GM18951 (cell line): ENCODE measurements around the gene SERPINE1.

Experiments used
- POLR2A ChIP-seq: IDR thresholded peaks from 4 replicates; pipeline ENCODE4 v1.6.1; 2011; ENCODE audit warnings: mild to moderate bottlenecking; ENCODE audit not compliant: insufficient read length, insufficient read depth; ENCODE audit errors: extremely low read depth
- in situ Hi-C: fragments of 300-500 bp; cut with MboI; formaldehyde crosslinking; loops from one replicate; pipeline ENCODE4 v1.12.0; 2022; ENCODE audit warnings: low sequenced_read_pairs, mixed read lengths, inconsistent platforms; ENCODE audit not compliant: unreplicated experiment

The SERPINE1 gene

DNA sequence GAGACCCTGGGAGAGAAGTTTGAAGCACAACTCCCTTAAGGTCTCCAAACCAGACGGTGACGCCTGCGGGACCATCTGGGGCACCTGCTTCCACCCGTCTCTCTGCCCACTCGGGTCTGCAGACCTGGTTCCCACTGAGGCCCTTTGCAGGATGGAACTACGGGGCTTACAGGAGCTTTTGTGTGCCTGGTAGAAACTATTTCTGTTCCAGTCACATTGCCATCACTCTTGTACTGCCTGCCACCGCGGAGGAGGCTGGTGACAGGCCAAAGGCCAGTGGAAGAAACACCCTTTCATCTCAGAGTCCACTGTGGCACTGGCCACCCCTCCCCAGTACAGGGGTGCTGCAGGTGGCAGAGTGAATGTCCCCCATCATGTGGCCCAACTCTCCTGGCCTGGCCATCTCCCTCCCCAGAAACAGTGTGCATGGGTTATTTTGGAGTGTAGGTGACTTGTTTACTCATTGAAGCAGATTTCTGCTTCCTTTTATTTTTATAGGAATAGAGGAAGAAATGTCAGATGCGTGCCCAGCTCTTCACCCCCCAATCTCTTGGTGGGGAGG is 10.8 kb downstream of the SERPINE1 start:
- no peak for TF ChIP-seq POLR2A

DNA sequence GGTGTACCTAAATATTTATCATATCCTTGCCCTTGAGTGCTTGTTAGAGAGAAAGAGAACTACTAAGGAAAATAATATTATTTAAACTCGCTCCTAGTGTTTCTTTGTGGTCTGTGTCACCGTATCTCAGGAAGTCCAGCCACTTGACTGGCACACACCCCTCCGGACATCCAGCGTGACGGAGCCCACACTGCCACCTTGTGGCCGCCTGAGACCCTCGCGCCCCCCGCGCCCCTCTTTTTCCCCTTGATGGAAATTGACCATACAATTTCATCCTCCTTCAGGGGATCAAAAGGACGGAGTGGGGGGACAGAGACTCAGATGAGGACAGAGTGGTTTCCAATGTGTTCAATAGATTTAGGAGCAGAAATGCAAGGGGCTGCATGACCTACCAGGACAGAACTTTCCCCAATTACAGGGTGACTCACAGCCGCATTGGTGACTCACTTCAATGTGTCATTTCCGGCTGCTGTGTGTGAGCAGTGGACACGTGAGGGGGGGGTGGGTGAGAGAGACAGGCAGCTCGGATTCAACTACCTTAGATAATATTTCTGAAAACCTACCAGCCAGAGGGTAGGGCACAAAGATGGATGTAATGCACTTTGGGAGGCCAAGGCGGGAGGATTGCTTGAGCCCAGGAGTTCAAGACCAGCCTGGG is 11.4 kb downstream of the SERPINE1 start:
- TF ChIP-seq POLR2A: no peak
- in situ Hi-C loops: no loop called here

More for the DNA sequence above, 10.8 kb downstream of the SERPINE1 start:
- in situ Hi-C loops: no loop called here

DNA sequence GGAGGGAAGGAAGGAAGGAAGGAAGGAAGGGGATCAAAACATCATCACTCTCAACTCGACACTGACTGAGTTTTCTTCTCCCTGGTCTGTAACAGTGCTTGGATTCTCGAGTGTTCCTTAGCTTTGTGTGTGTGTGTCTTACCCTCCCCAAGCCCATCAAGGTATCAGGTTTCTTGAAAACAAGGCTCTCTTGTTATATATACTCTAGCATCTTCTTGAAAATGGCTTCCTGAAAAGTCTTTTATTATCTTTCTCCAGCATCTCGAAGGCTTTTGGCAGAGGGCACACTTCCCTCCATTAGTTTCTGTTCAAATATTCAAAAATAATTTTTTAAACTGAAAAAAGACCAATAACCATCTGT is 13.4 kb downstream of the SERPINE1 start:
- in situ Hi-C loops: no loop called here
- TF ChIP-seq POLR2A: no peak

DNA sequence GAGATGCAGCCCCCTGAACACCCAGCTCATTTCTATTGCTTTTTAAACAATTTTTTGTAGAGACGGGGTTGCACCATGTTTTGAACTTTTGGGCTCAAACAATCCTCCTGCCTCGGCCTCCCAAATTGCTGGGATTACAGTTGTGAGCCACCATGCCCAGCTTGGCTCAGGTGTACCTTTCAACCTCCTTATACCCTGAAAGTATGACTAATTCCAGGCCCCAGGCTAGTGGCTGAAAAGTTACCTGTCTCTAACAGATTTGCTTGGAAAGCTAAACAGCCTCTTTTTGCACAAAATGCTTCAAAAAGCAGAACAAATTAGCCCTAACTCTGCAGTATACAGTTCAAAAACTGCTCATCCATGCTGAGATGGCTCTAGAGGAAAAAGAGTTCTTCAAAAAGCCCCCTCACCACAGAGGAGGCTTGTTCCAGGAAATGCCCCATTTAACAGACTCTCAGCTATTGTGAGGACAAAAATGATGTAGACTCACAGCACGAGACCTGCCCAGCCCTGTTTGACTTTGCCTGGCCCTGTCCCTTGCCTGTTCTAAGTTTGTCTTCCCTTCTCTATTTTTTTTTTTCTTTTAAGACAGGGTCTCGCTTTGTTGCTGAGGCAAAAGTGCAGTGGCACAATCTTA is 14.0 kb downstream of the SERPINE1 start:
- in situ Hi-C loops: no loop called here
- TF ChIP-seq POLR2A: no peak

DNA sequence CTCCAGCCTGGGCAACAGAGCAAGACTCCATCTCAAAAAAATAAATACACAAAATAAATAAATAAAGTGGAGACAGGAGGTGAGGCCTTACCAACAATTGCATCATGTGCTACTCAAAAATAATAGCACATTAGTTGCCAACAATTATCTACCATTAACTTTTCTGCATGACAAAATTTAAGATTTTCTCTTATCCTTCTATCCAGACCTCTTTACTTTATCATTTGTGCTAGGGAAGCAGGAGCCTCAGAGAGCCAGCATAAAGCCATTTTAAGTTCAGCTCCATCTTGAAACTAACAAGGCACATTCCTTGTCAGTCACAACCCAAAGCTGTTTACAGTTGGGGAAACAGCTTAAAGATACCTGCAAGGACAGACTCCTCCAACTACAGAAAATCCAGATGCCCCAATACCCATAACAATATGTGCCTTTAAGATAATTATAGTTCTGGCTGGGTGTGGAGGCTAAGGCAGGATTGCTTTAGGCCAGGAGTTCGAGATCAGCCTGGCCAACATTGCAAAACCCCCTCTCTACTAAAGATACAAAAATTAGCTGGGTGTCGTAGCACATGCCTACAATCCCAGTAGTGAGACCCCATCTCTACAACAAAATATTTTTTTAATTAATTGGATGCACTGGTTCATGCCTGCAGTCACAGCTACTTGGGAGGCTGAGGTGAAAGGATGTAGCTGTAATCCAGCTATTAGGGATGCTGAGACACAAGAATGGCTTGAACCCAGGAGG is 25.2 kb downstream of the SERPINE1 start:
- TF ChIP-seq POLR2A: no peak

DNA sequence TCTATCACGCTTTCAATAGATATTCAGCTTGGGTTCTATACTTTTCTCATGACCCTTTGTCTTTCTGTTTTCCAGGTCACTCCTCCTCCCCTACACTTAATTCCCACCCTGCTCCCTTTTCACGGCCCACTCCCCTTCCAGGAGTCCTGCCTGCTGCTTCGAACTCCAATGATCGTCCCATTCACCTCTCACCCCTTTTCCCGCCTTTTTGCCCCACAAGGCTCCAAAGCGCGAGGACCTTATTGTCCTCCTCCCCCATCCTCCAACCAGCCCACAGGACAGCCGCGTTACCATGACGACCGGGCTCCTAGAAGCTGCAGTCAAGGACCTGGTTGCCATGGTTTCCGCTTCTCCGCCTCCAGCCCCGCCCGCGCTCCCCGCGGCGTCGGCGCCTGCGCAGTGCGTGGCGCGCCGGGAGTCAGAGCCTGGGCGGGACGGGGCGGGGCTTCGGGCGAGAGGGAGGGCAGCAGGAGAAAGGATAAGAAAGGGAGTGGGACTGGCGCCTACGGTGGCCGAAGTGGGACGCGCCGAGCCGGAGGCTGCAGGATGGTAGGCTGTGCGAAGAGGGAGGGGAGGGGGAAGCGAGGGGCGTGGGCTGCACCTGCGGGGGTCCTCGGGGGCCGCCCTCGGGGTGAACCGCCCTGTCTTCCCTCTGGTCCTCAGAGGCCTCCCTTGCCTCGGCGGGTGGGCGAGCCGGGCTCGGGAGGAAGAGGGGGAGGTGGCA is 27.2 kb downstream of the SERPINE1 start, which contains the start of gene AP1S1:
TSS of gene AP1S1 (plus strand) at position 508 of the 724 bp plus-strand sequence. CDS start at position 547, 39 bp downstream.
- peak; percentile 49 for TF ChIP-seq POLR2A
- in situ Hi-C loops: no loop called here

More for the DNA sequence above, 25.2 kb downstream of the SERPINE1 start:
- in situ Hi-C loops: no loop called here

DNA sequence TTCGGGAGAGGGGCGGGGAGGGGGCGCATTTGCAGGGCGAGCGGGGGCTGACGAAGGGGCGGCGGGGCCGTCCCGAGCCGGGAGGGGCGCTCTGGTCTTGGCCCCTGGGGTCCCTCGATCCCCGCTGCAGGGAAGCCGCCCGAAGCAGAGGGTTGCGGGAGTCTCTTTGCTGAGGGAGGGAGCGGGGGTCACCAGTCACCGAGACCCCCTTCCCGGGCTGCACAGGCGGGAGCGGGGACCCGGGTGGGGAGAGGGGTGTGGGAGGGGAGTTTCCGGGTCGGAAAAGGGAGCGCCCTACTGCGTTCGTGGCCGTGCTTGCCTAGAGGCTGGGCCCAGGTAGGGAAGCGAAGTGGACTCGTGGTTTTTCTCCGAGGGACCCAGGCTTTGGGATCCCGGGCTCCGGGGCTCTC is 27.8 kb downstream of the SERPINE1 start:
- TF ChIP-seq POLR2A: no peak
- in situ Hi-C loops: no loop called here

DNA sequence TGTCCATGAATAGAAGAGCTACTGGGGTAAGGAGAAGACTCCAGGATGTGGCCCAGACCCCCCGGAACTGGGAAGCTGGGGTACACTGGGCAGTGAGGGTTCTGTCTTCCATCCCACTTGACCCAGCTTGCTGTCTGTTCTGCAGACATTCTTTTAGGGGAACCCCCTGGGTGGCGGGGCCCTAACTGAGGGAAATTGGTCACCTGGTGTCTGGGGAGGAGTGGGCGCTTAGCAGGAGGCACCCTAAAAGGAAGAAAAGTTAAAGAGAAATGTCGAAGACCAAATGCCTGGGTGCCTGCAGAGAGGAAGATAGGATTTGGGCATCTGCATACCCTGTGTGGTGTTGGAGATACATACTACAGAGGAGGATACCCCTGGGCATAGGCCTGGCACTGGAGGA is 28.4 kb downstream of the SERPINE1 start:
- in situ Hi-C loops: no loop called here
- TF ChIP-seq POLR2A: no peak

DNA sequence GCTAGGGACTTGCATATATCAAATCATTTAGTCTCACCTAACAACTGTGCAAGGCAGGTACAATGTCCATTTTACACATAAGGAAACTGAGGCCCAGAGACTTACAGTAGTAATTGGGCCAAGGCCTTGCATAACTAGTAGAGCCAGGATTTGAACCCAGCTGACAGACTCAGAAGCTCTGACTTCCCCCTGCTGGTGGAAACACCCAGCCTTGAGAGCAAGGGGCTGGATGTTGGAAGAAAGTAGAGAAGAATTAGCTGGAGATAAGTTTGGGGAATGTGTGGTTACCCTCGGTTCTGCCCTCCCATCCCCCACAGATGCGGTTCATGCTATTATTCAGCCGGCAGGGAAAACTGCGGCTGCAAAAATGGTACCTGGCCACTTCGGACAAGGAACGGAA is 29.4 kb downstream of the SERPINE1 start:
- no peak for TF ChIP-seq POLR2A
- in situ Hi-C loops: no loop called here

DNA sequence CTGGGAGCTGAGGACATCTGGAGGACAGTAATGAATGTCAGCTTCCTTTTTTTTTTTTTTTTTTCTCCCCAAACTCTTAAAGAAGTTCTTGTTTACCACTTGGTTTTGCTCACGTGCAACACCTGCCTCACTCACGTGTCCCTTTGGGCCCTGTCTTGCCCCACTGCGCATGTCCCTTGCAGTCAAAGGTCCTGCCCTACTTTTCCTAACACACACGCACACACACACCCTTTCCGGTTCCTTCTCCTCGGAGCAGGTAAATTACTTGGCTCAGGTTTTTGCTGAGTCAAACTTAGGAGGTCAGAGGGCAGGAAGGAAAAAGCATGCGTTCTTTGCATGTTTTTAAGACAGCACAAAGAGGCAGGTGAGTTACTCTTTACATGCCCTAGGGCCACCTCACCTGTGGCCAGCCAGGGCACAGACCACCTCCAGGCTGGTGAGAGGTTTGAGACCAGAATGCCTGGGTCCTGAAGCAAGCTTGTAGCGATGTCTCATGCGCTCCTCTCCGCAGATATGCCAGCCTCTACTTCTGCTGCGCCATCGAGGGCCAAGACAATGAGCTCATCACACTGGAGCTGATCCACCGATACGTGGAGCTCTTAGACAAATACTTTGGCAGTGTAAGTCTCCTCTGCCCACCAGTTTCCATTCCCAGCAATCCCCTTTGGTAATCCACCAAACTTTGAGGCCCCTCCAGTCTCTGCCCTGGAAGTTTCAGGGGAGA is 30.1 kb downstream of the SERPINE1 start:
- in situ Hi-C loops: no loop called here
- TF ChIP-seq POLR2A: no peak

DNA sequence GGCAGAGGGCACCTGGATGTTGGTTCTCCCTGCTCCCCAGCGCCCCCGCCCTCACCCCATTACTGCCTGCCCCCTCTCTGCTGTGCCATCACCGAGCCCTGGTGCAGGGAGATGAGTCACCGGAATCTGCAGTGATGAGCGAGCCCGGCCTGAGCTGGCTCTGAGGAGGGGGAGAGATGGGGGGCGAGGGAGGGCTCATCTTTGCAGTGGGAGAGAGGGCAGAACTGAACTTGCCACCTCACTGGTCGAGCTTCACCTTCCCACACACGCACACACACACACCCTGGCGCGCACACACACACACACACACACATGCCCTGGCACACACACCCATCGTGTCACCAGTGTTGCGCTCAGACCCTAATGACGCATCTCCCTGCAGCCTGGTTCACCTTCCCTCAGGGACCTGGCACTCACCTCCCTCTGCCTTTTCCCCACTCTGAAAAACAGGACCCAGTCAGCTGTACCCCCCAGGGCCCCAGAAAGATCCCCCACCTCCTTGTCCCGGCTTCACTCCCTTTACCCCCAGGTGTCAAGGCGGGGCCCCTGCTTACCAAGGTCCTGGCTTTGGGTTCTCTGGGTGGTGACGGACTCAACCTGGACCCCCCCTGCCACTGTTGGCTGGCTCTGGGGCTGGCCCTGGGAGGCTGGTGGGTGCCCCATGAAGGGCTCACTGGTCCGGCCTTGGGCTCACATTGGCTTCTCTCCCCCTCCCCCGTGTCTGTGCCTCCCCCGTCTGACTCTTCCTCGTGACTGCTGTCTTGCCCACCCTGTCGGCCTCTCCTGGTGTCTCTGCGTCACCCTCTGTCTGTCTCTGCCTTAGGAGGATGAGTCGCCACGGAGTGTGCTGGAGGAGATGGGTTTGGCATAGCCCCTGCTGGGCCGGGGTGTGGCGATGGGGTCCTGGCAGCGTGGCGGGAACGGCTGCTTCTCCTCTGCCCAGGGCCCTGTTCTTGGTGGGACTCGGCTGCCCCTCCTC is 33.1 kb downstream of the SERPINE1 start:
- no peak for TF ChIP-seq POLR2A
- in situ Hi-C loops: no loop called here
